ENCODE results near the gene CEP120.

Gene CEP120

GRCh38 chr5:123452401-123452800, 29.2 kb upstream of the CEP120 start:
- DNase-seq (ENCODE audit: low spot score) (no peak), ATAC-seq (ENCODE audit: low read depth) (no peak)
- no peak overlapping the region for H3K27ac ChIP-seq (ENCODE audit: poor library complexity, severe bottlenecking)

GRCh38 chr5:123451047-123451446, 27.8 kb upstream of the CEP120 start:
- Histone ChIP-seq H3K9me3 (ENCODE audit: severe bottlenecking) (no peaks in the 10 kb centered on the region), H3K27ac (ENCODE audit: poor library complexity, severe bottlenecking) (no peak overlapping the region), H3K27me3 (ENCODE audit: insufficient read depth, poor library complexity, severe bottlenecking) (no peaks in the 10 kb centered on the region), H3K4me3 (ENCODE audit: severe bottlenecking) (no peak overlapping the region), H3K4me1 (ENCODE audit: insufficient read depth, poor library complexity, severe bottlenecking) (peaks cover 13% of the 10 kb centered on the region), H3K36me3 (ENCODE audit: low read depth) (no peaks in the 10 kb centered on the region)
- no peak for TF ChIP-seq CTCF (IDR thresholded peaks at IDR 0.05; ENCODE audit: poor library complexity, severe bottlenecking)
- DNase-seq (ENCODE audit: low spot score) (no peak), ATAC-seq (ENCODE audit: low read depth) (no peak)

More at GRCh38 chr5:123452401-123452800, 29.2 kb upstream of the CEP120 start:
- TF ChIP-seq CTCF (IDR thresholded peaks at IDR 0.05; ENCODE audit: poor library complexity, severe bottlenecking): no peak
- Histone ChIP-seq H3K27me3 (ENCODE audit: insufficient read depth, poor library complexity, severe bottlenecking) (no peaks in the 10 kb centered on the region), H3K9me3 (ENCODE audit: severe bottlenecking) (no peaks in the 10 kb centered on the region), H3K36me3 (ENCODE audit: low read depth) (no peaks in the 10 kb centered on the region), H3K4me3 (ENCODE audit: severe bottlenecking) (no peak overlapping the region), H3K4me1 (ENCODE audit: insufficient read depth, poor library complexity, severe bottlenecking) (peaks cover 13% of the 10 kb centered on the region)

GRCh38 chr5:123450640-123451039, 27.4 kb upstream of the CEP120 start:
- TF ChIP-seq CTCF (IDR thresholded peaks at IDR 0.05; ENCODE audit: poor library complexity, severe bottlenecking): peak; percentile 2
- DNase-seq (ENCODE audit: low spot score) (no peak), ATAC-seq (ENCODE audit: low read depth) (no peak)
- Histone ChIP-seq H3K4me3 (ENCODE audit: severe bottlenecking) (no peak overlapping the region), H3K36me3 (ENCODE audit: low read depth) (no peaks in the 10 kb centered on the region), H3K9me3 (ENCODE audit: severe bottlenecking) (no peaks in the 10 kb centered on the region), H3K4me1 (ENCODE audit: insufficient read depth, poor library complexity, severe bottlenecking) (peaks cover 13% of the 10 kb centered on the region), H3K27me3 (ENCODE audit: insufficient read depth, poor library complexity, severe bottlenecking) (no peaks in the 10 kb centered on the region), H3K27ac (ENCODE audit: poor library complexity, severe bottlenecking) (no peak overlapping the region)

GRCh38 chr5:123450114-123450513, 26.9 kb upstream of the CEP120 start:
- TF ChIP-seq CTCF (IDR thresholded peaks at IDR 0.05; ENCODE audit: poor library complexity, severe bottlenecking): no peak
- Histone ChIP-seq H3K9me3 (ENCODE audit: severe bottlenecking) (no peaks in the 10 kb centered on the region), H3K27me3 (ENCODE audit: insufficient read depth, poor library complexity, severe bottlenecking) (no peaks in the 10 kb centered on the region), H3K27ac (ENCODE audit: poor library complexity, severe bottlenecking) (no peak overlapping the region), H3K4me3 (ENCODE audit: severe bottlenecking) (no peak overlapping the region), H3K36me3 (ENCODE audit: low read depth) (no peaks in the 10 kb centered on the region), H3K4me1 (ENCODE audit: insufficient read depth, poor library complexity, severe bottlenecking) (peaks cover 13% of the 10 kb centered on the region)
- ATAC-seq (ENCODE audit: low read depth) (no peak), DNase-seq (ENCODE audit: low spot score) (no peak)

- no peak for ATAC-seq (ENCODE audit: low read depth)
- Histone ChIP-seq H3K36me3 (ENCODE audit: low read depth) (no peaks in the 10 kb centered on the region), H3K27me3 (ENCODE audit: insufficient read depth, poor library complexity, severe bottlenecking) (no peaks in the 10 kb centered on the region), H3K9me3 (ENCODE audit: severe bottlenecking) (no peaks in the 10 kb centered on the region), H3K4me3 (ENCODE audit: severe bottlenecking) (no peak overlapping the region), H3K4me1 (ENCODE audit: insufficient read depth, poor library complexity, severe bottlenecking) (peaks cover 8% of the 10 kb centered on the region), H3K27ac (ENCODE audit: poor library complexity, severe bottlenecking) (no peak overlapping the region)
- TF ChIP-seq CTCF (IDR thresholded peaks at IDR 0.05; ENCODE audit: poor library complexity, severe bottlenecking): no peak
- DNase-seq (ENCODE audit: low spot score): no peak
Observed at GRCh38 chr5:123449424-123449974, 26.3 kb upstream of the CEP120 start.
